ENCODE results near the gene OGG1.

The OGG1 gene

GRCh38 chr3:9786209-9786739 is 36.5 kb downstream of the OGG1 start:
- no peak for DNase-seq

- peak in 1 of 2 donors; percentile 22 for DNase-seq
These were observed 37.3 kb downstream of the OGG1 start for GRCh38 chr3:9786825-9787669.

DNA sequence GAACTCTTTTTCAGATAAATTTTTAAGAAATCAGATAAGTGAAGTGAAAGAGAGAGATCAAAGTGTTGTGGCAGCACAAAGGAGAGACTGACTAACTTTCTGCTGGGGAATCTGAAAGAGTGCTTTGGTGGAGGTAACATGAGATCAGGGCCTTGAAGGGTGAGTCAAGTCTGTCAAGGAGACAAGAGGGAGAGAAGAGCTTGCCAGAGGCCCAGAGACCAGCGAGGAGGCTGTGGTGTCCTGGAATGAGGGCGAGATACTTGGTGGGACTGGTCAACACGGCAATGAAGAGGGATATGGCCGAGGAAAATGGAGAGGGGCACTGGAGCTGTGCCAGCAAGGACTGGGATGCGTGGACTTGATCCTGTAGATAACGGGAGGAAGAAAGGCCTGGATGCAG is 38.0 kb downstream of the OGG1 start:
- no peak for DNase-seq

DNA sequence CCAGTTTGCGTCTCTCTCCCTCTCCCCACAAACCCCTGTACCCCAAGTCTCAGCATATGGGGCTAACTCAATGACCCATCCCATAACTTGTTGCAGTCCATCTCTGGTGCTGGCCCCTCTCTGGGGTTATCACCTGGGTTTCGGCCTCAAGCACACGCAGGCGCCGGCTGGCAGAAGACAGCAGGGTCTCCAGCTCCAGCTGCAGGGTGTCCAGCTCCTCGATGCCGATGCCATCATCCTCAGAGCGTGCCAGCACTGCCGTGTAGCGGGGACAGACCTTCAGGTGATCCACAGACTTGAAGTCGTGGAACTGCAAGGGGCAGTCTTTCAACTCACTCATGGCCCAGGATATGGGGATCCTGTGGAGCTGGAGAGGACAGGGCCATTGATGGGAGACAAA is 41.4 kb downstream of the OGG1 start:
- DNase-seq, result no peak

GRCh38 chr3:9791790-9792404 is 42.1 kb downstream of the OGG1 start:
- DNase-seq, result no peak

- peak; percentile 93 to 95 for DNase-seq
These were observed 42.8 kb downstream of the OGG1 start, which contains the start of the genes ARPC4 and TADA3 for GRCh38 chr3:9792405-9793160. ARPC4 (plus strand) TSS chr3:9793082; CDS start chr3:9793122, 40 bp downstream. TADA3 (minus strand) TSS chr3:9792473; CDS start chr3:9791466, 1,007 bp downstream.

DNA sequence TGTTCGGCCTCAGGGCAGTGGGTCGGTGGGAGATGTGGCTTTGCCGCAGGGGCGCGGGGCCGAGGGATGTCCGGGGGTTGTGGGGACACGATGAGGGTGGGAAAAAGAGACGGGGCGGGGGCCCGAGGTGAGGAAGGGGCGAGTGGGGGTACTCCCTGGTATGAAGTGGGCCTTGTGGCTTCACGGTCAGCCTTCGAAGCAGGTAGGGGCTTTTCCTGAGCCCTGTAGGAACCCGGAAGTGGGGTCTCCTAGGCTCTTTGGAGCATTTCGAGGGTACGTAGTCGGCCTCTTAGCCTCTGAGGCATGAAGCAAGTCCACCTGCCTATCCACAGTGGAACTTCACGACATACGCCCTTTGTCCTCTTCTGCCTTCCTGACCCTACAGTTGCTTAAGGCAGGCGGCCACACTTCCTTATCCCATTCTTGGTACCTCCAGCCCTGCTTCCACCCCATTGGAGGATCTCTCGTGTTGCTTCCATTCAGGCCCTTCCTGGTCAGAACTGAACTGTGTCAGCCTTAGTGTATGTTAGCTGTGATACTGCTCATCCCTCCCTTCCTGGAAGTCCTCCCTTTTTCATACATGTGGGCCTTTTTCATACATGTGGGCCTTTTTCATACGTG is 43.5 kb downstream of the OGG1 start:
- DNase-seq, result peak; percentile 75 to 83

GRCh38 chr3:9794400-9794799 is 44.6 kb downstream of the OGG1 start:
- DNase-seq, result peak in 1 of 2 donors; percentile 19

- peak; percentile 73 to 81 for DNase-seq
These were observed 45.5 kb downstream of the OGG1 start for GRCh38 chr3:9795207-9795606.

GRCh38 chr3:9797196-9797945 is 47.6 kb downstream of the OGG1 start:
- DNase-seq, result no peak

- DNase-seq, result no peak
These were observed 50.8 kb downstream of the OGG1 start for GRCh38 chr3:9800529-9800928.

DNA sequence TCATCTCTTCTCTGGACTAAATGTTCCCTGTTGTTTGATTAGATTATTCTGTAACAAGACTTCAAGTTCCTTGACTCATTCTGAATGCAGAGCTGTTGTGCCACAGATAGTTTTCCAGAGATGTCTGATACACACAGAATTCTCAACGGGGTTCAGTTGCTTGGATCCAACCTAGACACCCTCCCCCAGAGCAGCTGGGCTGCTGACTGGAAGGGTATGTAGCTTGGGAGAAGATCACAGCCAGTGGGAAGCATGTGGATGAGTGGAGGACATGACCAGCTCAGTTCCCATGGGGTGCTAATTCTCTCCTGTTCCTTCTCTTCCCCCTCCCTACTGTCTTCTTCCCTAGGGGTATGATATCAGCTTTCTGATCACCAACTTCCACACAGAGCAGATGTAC is 53.7 kb downstream of the OGG1 start:
- no peak for DNase-seq

DNA sequence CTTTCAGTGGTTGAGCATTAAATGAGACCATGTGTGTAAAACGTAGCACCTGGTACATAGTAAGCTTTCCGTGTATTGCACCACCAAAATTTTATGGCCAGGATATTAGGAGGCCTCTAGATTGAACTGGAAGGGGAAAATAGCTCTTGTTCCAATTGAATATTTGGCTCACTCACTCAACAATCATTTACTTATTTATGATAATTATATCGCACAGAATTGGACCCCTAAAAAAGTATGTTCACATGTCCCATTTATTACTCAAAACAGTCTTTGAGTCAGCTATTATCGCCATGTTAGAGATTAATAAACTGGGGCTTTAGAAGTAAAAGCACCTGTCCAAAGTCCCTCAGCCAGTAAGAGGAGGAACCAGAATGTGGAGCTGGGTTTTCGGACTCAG is 55.2 kb downstream of the OGG1 start:
- DNase-seq, result no peak

DNA sequence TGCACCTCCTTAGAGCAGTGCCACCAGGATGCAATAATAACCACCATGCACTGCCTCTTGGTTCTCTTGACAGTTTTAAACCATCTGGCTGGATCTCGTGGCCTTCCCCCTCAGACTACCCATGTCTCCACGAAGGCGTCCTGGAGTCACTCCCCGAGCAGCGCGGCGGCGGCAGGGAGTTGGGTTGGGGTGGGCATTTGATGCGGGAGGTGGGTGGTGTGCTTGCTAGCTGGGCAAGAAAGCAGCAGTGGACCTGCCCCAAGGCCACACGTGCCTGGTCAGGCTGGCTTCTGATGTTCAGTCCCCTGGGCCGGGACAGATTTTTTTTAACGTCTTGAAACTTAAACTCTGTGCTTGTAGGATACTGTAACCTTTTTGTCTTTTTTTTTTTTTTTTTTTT is 56.4 kb downstream of the OGG1 start:
- DNase-seq, result no peak
